H4 (cell line): ENCODE data around the gene ZNF506. TPM values are rescaled to one million over a fixed set of nuclear protein-coding genes. Genes with fewer than 3 reads are reported as not detected.
"Not testable (repeated sequence)": the region's sequence is repeated elsewhere in the genome, so short reads cannot be mapped to it uniquely, and the experiment has no call there.

Experiments used
- DNase-seq: peaks from one replicate; pipeline ENCODE4 v3.0.0-alpha.2; 2015; ENCODE audit warnings: low spot score
- total RNA-seq: library from RNA; depleted of rRNA; stranded (reverse); fragments of >200 nt; shearing (Covaris generic); gene quantifications from 2 replicates; pipeline ENCODE4 v1.2.3, GENCODE V29; 2014; rRNA removed

ZNF506 gene
- 15.1 and 18.1 TPM in 2 replicates for total RNA-seq

GRCh38 chr19:19821366-19821951 lies at the start of gene ZNF506:
Gene ZNF506, minus strand, starts transcription at chr19:19821750. Its CDS starts 147 bp downstream, at chr19:19821603.
- peak; percentile 96 for DNase-seq

DNA sequence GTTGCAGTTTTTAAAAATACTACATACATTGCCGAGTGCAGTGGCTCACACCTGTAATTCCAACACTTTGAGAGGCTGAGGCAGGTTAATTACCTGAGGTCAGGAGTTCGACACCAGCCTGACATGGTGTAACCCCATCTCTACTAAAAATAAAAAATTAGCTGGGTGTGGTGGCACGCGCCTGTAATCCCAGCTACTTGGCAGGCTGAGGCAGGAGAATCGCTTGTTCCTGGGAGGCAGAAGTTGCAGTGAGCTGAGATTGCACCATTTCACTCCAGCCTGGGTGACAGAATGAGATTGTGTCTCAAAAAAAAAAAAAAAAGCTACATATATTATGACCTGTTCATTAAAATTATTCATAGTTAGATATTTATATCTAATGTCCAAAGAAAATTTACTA lies 48.5 kb upstream of the ZNF506 start:
- not testable (repeated sequence) for DNase-seq

- no peak for DNase-seq
Measured at GRCh38 chr19:19866611-19867248, 45.2 kb upstream of the ZNF506 start.

GRCh38 chr19:19865750-19866610 lies 44.4 kb upstream of the ZNF506 start, which contains the start of gene ZNF253:
Gene ZNF253, plus strand, starts transcription at chr19:19865882. Its CDS starts 115 bp downstream, at chr19:19865997.
- peak; percentile 93 for DNase-seq

- DNase-seq, result no peak
Measured at GRCh38 chr19:19860756-19861390, 39.3 kb upstream of the ZNF506 start.

GRCh38 chr19:19858751-19859150 lies 37.2 kb upstream of the ZNF506 start:
- DNase-seq, result no peak

GRCh38 chr19:19851740-19852139 lies 30.2 kb upstream of the ZNF506 start:
- not testable (repeated sequence) for DNase-seq

- no peak for DNase-seq
Measured at GRCh38 chr19:19849056-19849455, 27.5 kb upstream of the ZNF506 start.

- DNase-seq, result no peak
Measured at GRCh38 chr19:19847781-19848180, 26.2 kb upstream of the ZNF506 start.

DNA sequence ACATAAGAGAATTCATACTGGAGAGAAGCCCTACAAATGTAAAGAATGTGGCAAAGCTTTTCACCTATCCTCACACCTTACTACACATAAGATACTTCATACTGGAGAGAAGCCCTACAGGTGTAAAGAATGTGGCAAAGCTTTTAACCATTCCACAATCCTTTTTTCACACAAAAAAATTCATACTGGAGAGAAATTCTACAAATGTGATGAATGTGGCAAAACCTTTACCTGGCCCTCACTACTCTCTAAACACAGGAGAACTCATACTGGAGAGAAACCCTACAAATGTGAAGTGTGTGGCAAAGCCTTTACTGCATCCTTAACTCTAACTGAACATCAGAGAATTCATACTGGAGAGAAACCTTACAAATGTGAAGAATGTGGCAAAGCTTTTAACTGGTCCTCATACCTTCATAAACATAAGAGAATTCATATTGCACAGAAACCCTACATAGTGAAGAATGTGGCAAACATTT lies 14.0 kb upstream of the ZNF506 start:
- DNase-seq, result no peak

GRCh38 chr19:19826875-19827274 lies 5.3 kb upstream of the ZNF506 start:
- DNase-seq, result no peak

GRCh38 chr19:19823916-19824315 lies 2.4 kb upstream of the ZNF506 start:
- no peak for DNase-seq

DNA sequence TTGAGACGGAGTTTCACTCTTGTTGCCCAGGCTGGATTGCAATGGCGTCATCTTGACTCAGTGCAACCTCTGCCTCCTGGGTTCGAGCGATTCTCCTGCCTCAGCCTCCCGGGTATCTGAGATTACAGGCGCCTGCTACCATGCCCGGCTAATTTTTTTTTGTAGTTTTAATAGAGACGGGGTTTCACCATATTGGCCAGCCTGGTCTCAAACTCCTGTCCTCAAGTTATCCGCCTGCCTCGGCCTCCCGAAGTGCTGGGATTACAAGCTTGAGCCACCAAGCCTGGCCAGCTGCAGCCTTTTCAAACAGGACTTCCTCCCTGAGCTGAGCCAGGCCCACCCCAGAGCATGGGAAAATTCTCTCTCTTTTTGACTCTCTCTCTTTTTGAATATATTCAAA lies 426 bp upstream of the ZNF506 start:
- not testable (repeated sequence) for DNase-seq

- DNase-seq, result no peak
Measured at GRCh38 chr19:19820774-19821320, 703 bp downstream of the ZNF506 start.

- DNase-seq, result no peak
Measured at GRCh38 chr19:19817357-19817756, 4.2 kb downstream of the ZNF506 start.

GRCh38 chr19:19816679-19817078 lies 4.9 kb downstream of the ZNF506 start:
- DNase-seq, result no peak

GRCh38 chr19:19811999-19812398 lies 9.6 kb downstream of the ZNF506 start:
- not testable (repeated sequence) for DNase-seq

DNA sequence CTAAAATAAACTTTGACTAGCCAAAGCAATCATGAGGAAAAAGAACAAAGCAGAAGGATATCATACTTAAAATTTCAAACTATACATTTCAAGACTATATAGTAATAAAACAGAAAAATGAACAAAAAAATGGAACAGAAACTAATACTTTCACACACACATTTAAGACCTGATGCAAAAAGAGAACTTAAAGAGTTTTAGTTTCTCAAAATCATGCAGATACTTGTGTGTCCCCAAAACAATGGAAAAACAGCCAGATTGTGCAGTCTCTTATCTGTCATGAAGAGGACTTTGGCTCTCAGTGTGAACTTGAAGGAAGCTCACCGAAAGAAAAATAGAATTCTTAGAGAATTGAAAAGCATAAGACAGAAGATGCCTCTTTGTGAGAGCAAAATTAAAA lies 16.1 kb downstream of the ZNF506 start:
- no peak for DNase-seq

DNA sequence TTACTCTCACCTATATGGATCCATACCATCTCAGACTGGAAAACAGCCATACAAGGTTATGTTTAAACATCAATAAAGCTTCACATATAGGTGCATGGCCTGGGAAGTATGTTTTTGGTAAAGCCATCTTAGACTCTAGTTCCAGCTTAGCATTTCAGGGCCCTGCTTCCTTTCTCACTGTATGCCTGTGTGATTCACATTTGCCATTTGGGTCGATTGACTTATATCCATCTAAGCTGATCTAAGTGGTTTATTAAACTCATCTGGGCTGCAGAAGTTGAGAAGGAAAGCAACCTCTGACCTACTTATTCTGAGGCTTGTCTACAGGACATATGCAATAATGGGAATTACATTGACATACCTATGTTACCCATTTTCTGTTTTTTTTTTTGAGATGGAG lies 33.5 kb downstream of the ZNF506 start:
- DNase-seq, result no peak

- DNase-seq, result not testable (repeated sequence)
Measured at GRCh38 chr19:19785476-19785875, 36.1 kb downstream of the ZNF506 start.

- DNase-seq, result no peak
Measured at GRCh38 chr19:19782783-19783182, 38.8 kb downstream of the ZNF506 start.

GRCh38 chr19:19781791-19782190 lies 39.8 kb downstream of the ZNF506 start:
- not testable (repeated sequence) for DNase-seq
